Activated T-cell treated with anti-CD3 and anti-CD28 coated beads, Interleukin-2, amount 50 U/mL, for 4 hours (primary cell): ENCODE results near the gene ZFYVE28. TPM values are rescaled to one million over a fixed set of nuclear protein-coding genes. Genes with fewer than 3 reads are reported as not detected.
A peak's percentile ranks its signal among the peaks of the same experiment; 100 is the strongest.

Experiments
- ATAC-seq, 2 donors: fragments of 200-7000 bp; cut with Tn5 transposase; one replicate each; pipeline ENCODE4 v1.10.0; 2021
- DNase-seq: peaks from one replicate; pipeline ENCODE4 v3.0.0-alpha.2; 2020
- H3K27me3 Mint-ChIP-seq: one replicate; pipeline ENCODE4 v1.8.0; 2021; ENCODE audit warnings: low read depth, mixed read lengths
- H3K36me3 Mint-ChIP-seq: one replicate; pipeline ENCODE4 v1.8.0; 2022; ENCODE audit warnings: mixed read lengths; ENCODE audit not compliant: insufficient read depth
- H3K4me1 Mint-ChIP-seq: one replicate; pipeline ENCODE4 v1.8.0; 2021; ENCODE audit warnings: low read depth, mixed read lengths
- H3K4me3 Mint-ChIP-seq: one replicate; pipeline ENCODE4 v1.8.0; 2021; ENCODE audit warnings: mild to moderate bottlenecking, moderate library complexity, mixed read lengths
- H3K9me3 Mint-ChIP-seq: one replicate; pipeline ENCODE4 v1.8.0; 2021; ENCODE audit warnings: mixed read lengths
- total RNA-seq, 3 donors: library from RNA; stranded (reverse); gene quantifications; one replicate each; pipeline ENCODE4 v1.2.1, GENCODE V29; 2021

ZFYVE28 gene
- total RNA-seq, 3 donors from 2014 or later = 7.0 to 10.1 (median 7.1) TPM

- H3K4me1 Mint-ChIP-seq = peaks cover 10% of the 10 kb centered on the region
- ATAC-seq (no peak), DNase-seq (no peak)
- H3K36me3 Mint-ChIP-seq = no peaks in the 10 kb centered on the region
- H3K9me3 Mint-ChIP-seq = no peaks in the 10 kb centered on the region
- no peak overlapping the region for H3K4me3 Mint-ChIP-seq
- no peaks in the 10 kb centered on the region for H3K27me3 Mint-ChIP-seq
These were observed 56.8 kb downstream of the ZFYVE28 start for GRCh38 chr4:2361366-2362265.

DNA sequence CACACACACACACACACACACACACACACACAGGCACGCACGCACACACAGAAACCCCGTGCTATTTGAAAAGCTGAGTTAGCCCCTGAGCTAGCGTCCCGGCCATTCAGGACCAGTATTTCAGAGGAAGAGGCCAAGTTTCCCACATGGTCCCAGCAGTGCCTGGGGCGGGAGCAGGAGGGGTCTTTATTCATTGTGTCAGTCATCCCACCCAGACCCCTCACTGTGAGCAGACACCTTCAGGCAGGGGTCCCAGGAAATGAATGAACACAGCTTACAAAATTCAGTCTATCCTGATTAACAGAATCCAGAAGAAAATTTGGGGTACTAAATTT, 58.1 kb downstream of the ZFYVE28 start:
- DNase-seq (no peak), ATAC-seq (no peak)
- Mint-ChIP-seq H3K27me3 (no peaks in the 10 kb centered on the region), H3K4me3 (no peak overlapping the region), H3K4me1 (peaks cover 12% of the 10 kb centered on the region), H3K36me3 (no peaks in the 10 kb centered on the region), H3K9me3 (no peaks in the 10 kb centered on the region)

DNA sequence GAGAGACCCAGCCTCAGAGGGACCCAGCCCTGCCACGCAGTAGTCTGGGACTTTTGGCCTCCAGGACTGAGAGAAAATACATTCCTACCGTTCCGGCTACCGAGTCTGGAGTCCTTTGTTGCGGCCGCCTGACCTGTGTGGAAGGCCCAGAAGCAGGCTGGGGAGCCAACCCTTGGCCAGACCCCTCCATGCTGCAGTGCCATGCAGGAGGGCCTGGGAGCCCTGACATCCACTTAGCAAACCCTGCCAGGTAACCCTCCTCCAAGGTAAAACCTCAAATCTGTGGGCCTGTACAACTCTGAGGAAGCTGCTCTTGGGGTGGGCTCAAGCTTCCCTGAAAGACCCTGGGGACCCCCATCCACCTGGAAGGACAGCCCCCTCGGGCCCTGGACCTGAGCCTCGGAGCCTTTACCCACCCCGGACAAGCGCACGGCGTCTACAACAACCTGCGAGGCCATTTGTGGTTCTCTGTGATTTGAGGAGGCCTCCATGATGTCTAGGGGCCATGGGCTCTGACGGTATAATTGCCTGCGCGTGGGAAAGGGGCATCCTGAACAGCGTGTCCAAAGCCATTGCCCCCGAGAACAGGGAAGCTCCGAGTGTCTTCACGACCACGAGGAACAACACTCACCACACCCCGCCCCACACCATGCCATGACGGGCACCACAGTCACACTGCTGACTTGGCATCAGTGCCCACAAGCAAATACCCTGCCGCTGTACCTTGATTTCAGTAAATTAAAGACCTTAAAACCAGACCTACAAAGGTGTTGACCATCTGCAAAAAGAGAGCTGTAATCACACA, 58.7 kb downstream of the ZFYVE28 start:
- Mint-ChIP-seq H3K27me3 (no peaks in the 10 kb centered on the region), H3K9me3 (no peaks in the 10 kb centered on the region), H3K4me1 (peaks cover 13% of the 10 kb centered on the region), H3K4me3 (no peak overlapping the region), H3K36me3 (no peaks in the 10 kb centered on the region)
- ATAC-seq (no peak), DNase-seq (no peak)

GRCh38 chr4:2357821-2358745, 60.4 kb downstream of the ZFYVE28 start:
- H3K36me3 Mint-ChIP-seq = no peaks in the 10 kb centered on the region
- no peak for DNase-seq
- H3K4me1 Mint-ChIP-seq = peaks cover 10% of the 10 kb centered on the region
- ATAC-seq = no peak
- H3K9me3 Mint-ChIP-seq = no peaks in the 10 kb centered on the region
- H3K27me3 Mint-ChIP-seq = no peaks in the 10 kb centered on the region
- no peak overlapping the region for H3K4me3 Mint-ChIP-seq

DNA sequence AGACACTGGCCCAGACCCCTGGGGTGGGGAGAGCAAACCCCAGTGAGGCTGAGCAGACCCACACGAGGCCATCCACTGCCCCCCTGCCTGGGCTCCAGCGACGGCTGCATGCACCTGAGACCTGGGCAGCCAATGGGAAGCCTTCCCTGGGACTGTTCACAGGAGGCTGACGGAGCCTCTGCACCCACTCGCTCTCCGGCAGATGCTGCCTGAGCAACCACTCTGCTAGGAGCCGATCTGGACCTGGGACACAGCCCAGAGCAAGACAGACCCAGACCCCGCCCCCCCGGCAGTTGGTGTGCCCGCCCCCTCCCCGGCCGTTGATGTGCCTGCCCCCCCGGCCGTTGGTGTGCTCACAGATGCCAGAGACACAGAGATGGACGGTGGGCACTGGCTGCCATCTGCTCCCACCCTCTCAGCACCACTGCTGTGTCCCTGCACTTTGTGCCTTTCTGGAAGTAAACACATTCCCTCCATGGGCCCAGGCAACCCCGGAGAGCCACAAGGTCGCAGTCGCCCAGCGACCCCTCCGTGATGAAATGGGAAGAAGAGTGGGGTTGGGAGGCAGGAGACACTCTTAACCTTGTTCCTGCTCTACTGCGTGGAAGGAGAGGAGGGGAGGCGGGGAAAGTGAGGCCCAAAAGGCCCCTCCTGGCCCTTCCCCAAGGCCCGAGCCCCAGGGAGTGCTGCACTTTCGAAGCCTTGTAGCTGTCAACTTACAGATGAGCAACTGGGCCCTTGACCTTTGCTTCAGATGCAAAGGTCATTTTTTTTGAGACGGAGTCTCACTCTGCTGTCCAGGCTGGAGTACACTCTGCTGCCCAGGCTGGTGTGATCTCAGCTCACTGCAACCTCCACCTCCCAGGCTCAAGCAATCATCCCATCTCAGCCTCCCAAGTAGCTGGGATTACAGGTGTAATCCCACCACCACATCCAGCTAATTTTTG, 62.0 kb downstream of the ZFYVE28 start:
- Mint-ChIP-seq H3K27me3 (no peaks in the 10 kb centered on the region), H3K36me3 (no peaks in the 10 kb centered on the region)

DNA sequence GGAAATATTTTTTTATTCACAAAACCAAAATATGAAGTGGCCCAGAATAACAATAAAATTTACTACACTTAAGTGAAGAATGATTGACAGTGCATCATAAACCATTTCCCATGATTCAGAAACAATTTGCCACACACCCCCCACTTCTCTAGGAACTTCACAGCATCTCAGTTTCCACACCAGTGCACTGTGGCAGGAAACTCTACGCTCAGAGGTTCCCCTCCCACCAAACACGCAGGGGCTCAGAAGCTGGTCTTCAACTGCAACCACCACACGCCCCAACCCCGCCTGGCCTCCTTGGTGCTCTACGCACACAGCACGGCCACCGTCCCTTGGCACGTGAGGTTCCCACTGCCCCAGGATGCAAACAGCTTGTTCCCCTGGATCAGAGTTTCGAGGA, 63.7 kb downstream of the ZFYVE28 start:
- DNase-seq (no peak), ATAC-seq (peak; percentile 48 to 52)
- Mint-ChIP-seq H3K4me3 (no peak overlapping the region), H3K27me3 (no peaks in the 10 kb centered on the region), H3K36me3 (no peaks in the 10 kb centered on the region), H3K4me1 (peaks cover 8% of the 10 kb centered on the region), H3K9me3 (no peaks in the 10 kb centered on the region)

More for the DNA sequence above, 62.0 kb downstream of the ZFYVE28 start:
- DNase-seq = no peak
- H3K4me1 Mint-ChIP-seq = peaks cover 8% of the 10 kb centered on the region
- H3K9me3 Mint-ChIP-seq = no peaks in the 10 kb centered on the region
- no peak for ATAC-seq
- no peak overlapping the region for H3K4me3 Mint-ChIP-seq

DNA sequence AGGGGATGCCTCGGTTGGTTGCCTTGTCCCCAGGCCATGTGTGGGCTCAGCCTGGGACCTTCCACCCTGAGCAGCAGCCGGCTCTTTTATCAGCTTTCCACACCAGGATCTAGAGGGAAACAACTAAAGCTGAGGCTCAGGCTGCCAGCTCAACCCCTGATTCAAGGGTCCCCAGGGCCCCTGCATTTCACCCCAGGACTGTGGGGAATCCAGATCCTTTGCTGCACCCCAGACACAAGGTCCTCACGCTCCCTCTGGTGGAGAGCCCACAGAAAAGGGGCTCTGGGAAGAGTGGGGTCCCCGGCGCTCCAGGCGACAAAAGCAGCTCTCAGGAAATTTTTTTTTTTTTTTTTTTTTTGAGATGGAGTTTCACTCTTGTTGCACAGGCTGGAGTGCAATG, 64.3 kb downstream of the ZFYVE28 start:
- Mint-ChIP-seq H3K9me3 (no peaks in the 10 kb centered on the region), H3K27me3 (no peaks in the 10 kb centered on the region), H3K36me3 (no peaks in the 10 kb centered on the region), H3K4me3 (no peak overlapping the region), H3K4me1 (peaks cover 8% of the 10 kb centered on the region)
- DNase-seq (no peak), ATAC-seq (peak in 1 of 2 donors; percentile 28)

- no peaks in the 10 kb centered on the region for H3K27me3 Mint-ChIP-seq
- H3K36me3 Mint-ChIP-seq = no peaks in the 10 kb centered on the region
- no peak overlapping the region for H3K4me3 Mint-ChIP-seq
- ATAC-seq = no peak
- no peak for DNase-seq
- peaks cover 8% of the 10 kb centered on the region for H3K4me1 Mint-ChIP-seq
- H3K9me3 Mint-ChIP-seq = no peaks in the 10 kb centered on the region
These were observed 65.0 kb downstream of the ZFYVE28 start for GRCh38 chr4:2353222-2354107.

GRCh38 chr4:2352729-2353221, 65.7 kb downstream of the ZFYVE28 start:
- peaks cover 10% of the 10 kb centered on the region for H3K4me1 Mint-ChIP-seq
- no peaks in the 10 kb centered on the region for H3K27me3 Mint-ChIP-seq
- H3K4me3 Mint-ChIP-seq = no peak overlapping the region
- H3K36me3 Mint-ChIP-seq = no peaks in the 10 kb centered on the region
- no peak for DNase-seq
- no peak for ATAC-seq
- no peaks in the 10 kb centered on the region for H3K9me3 Mint-ChIP-seq

DNA sequence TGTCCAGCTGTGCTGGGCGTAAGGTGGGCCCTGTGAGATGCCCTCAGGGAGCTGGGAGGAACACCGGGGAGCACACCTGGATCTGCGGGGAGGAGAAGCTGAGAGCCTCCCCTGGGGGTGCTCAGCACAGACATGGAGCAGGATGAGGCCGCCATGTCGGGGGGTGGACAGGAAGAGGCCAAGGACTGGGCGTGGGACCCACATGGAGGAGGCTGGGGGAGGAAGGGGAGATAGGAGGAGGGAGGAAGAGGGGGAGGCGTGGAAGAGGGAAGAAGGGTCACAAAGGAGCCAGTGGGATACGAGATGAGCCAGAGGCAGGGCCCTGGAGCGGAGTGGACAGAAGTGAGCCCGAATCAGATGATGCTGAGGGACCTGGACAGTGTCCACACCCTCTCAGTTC, 66.3 kb downstream of the ZFYVE28 start:
- Mint-ChIP-seq H3K36me3 (peaks cover 2% of the 10 kb centered on the region), H3K4me3 (no peak overlapping the region), H3K27me3 (no peaks in the 10 kb centered on the region), H3K4me1 (peaks cover 16% of the 10 kb centered on the region), H3K9me3 (peaks cover 2% of the 10 kb centered on the region)
- ATAC-seq = no peak
- DNase-seq = no peak

- Mint-ChIP-seq H3K27me3 (no peaks in the 10 kb centered on the region), H3K36me3 (peaks cover 3% of the 10 kb centered on the region), H3K9me3 (peaks cover 6% of the 10 kb centered on the region), H3K4me1 (peaks cover 17% of the 10 kb centered on the region), H3K4me3 (no peak overlapping the region)
- no peak for DNase-seq
- ATAC-seq = no peak
These were observed 67.5 kb downstream of the ZFYVE28 start for GRCh38 chr4:2350982-2351381.

GRCh38 chr4:2348786-2349185, 69.7 kb downstream of the ZFYVE28 start:
- peaks cover 13% of the 10 kb centered on the region for H3K36me3 Mint-ChIP-seq
- H3K4me1 Mint-ChIP-seq = peaks cover 9% of the 10 kb centered on the region
- DNase-seq (no peak), ATAC-seq (no peak)
- no peaks in the 10 kb centered on the region for H3K27me3 Mint-ChIP-seq
- H3K4me3 Mint-ChIP-seq = no peak overlapping the region
- peaks cover 10% of the 10 kb centered on the region for H3K9me3 Mint-ChIP-seq
